A673 (cell line): ENCODE results near the gene FAM177A1. TPM values are rescaled to one million over a fixed set of nuclear protein-coding genes. Genes with fewer than 3 reads are reported as not detected.

Source experiments
- BruUV-seq: library from RNA; stranded (reverse); fragments of 400-500 nt; replicated peaks from 2 replicates; lab custom pipeline; 2021; lab: Mats Ljungman, UMichigan
- CTCF ChIA-PET: fragments of 300-600 bp; sonication (Branson Sonifier 250); formaldehyde crosslinking; loops from one replicate; lab custom pipeline; 2022; ENCODE audit warnings: antibody characterized with exemption; lab: Charles Lee
- POLR2A ChIA-PET: fragments of 300-600 bp; sonication (Branson Sonifier 250); formaldehyde crosslinking; loops from one replicate; lab custom pipeline; 2022; ENCODE audit warnings: antibody characterized with exemption; ENCODE audit not compliant: low non-redundant PET; lab: Charles Lee
- DNase-seq: peaks from one replicate; pipeline ENCODE4 v3.0.0-alpha.2; 2015; ENCODE audit warnings: low spot score
- H3K27ac ChIP-seq: fragments of 200-600 bp; sonication (generic); 2 replicates; pipeline ENCODE4 v1.5.1; 2016; ENCODE audit warnings: mixed run types, low read depth, mild to moderate bottlenecking, mixed read lengths, antibody characterized with exemption, low read length; ENCODE audit not compliant: poor library complexity, severe bottlenecking
- H3K27me3 ChIP-seq: fragments of 200-600 bp; sonication (generic); replicated peaks from 2 replicates; pipeline ENCODE4 v1.6.1; 2017; ENCODE audit warnings: mixed run types, low read depth, mild to moderate bottlenecking, mixed read lengths, antibody characterized with exemption, low read length; ENCODE audit not compliant: insufficient read depth, poor library complexity
- H3K36me3 ChIP-seq: fragments of 200-600 bp; sonication (generic); 2 replicates; pipeline ENCODE4 v1.6.1; 2016; ENCODE audit warnings: mixed run types, mild to moderate bottlenecking, mixed read lengths, antibody characterized with exemption, low read length; ENCODE audit not compliant: insufficient read depth, poor library complexity, severe bottlenecking
- H3K4me1 ChIP-seq: fragments of 200-600 bp; sonication (generic); 2 replicates; pipeline ENCODE4 v1.6.1; 2017; ENCODE audit warnings: mixed run types, mild to moderate bottlenecking, mixed read lengths, antibody characterized with exemption, low read length; ENCODE audit not compliant: insufficient read depth, poor library complexity, severe bottlenecking
- H3K4me3 ChIP-seq: fragments of 200-600 bp; sonication (generic); 2 replicates; pipeline ENCODE4 v1.5.1; 2016; ENCODE audit warnings: low read depth, mixed run types, mild to moderate bottlenecking, mixed read lengths, low read length; ENCODE audit not compliant: poor library complexity, severe bottlenecking
- H3K9me3 ChIP-seq: fragments of 200-600 bp; sonication (generic); 2 replicates; pipeline ENCODE4 v1.6.1; 2016; ENCODE audit warnings: mixed run types, low read depth, mild to moderate bottlenecking, mixed read lengths, antibody characterized with exemption, low read length; ENCODE audit not compliant: poor library complexity, severe bottlenecking
- CTCF ChIP-seq: fragments of 300-800, 200-600 bp; sonication (generic); conservative IDR thresholded peaks from 2 replicates; pipeline ENCODE4 v1.5.1; 2017; ENCODE audit warnings: low read depth, mild to moderate bottlenecking, antibody characterized with exemption, low read length, moderate library complexity, mixed read lengths
- EZH2 ChIP-seq: fragments of 200-600 bp; sonication (generic); IDR thresholded peaks from 2 replicates; pipeline ENCODE4 v1.6.1; 2017; ENCODE audit warnings: borderline replicate concordance, low read depth, mild to moderate bottlenecking, mixed read lengths, antibody characterized with exemption, low read length; ENCODE audit not compliant: poor library complexity, severe bottlenecking
- intact Hi-C: fragments of 100-400 bp; cut with micrococcal nuclease; formaldehyde crosslinking; loops from one replicate; pipeline ENCODE4 v1.10.0; 2022; ENCODE audit not compliant: unreplicated experiment
- total RNA-seq: library from RNA; stranded (reverse); gene quantifications from 2 replicates; pipeline ENCODE4 v1.2.3, GENCODE V29; 2021

Gene FAM177A1
- total RNA-seq, 1 experiment from 2014 or later, result 59.2 TPM

- H3K4me1 ChIP-seq, result peaks cover 8% of the 10 kb centered on the region
- ChIA-PET CTCF (no interaction called here), POLR2A (no interaction called here)
- H3K9me3 ChIP-seq, result no peaks in the 10 kb centered on the region
- no TSS peak for BruUV-seq
- no peak for DNase-seq
- peaks cover 5% of the 10 kb centered on the region for H3K36me3 ChIP-seq
- no peak overlapping the region for H3K27ac ChIP-seq
- no peak overlapping the region for H3K4me3 ChIP-seq
- intact Hi-C loops, result no loop called here
- H3K27me3 ChIP-seq, result no peaks in the 10 kb centered on the region
- TF ChIP-seq CTCF, result no peak
- TF ChIP-seq EZH2, result no peak
These were observed 44.5 kb upstream of the FAM177A1 start for GRCh38 chr14:35001621-35002020.

GRCh38 chr14:35004839-35005238, 41.2 kb upstream of the FAM177A1 start:
- H3K36me3 ChIP-seq, result peaks cover 15% of the 10 kb centered on the region
- no TSS peak for BruUV-seq

GRCh38 chr14:35016568-35016967, 29.5 kb upstream of the FAM177A1 start:
- no peaks in the 10 kb centered on the region for H3K4me1 ChIP-seq
- TF ChIP-seq EZH2 (no peak), CTCF (no peak)
- no peak overlapping the region for H3K4me3 ChIP-seq
- no peak overlapping the region for H3K27ac ChIP-seq
- POLR2A ChIA-PET, result no interaction called here
- BruUV-seq, result no TSS peak
- intact Hi-C loops, result no loop called here
- no peak for DNase-seq
- peaks cover 30% of the 10 kb centered on the region for H3K36me3 ChIP-seq
- CTCF ChIA-PET, result no interaction called here
- H3K9me3 ChIP-seq, result no peaks in the 10 kb centered on the region
- no peaks in the 10 kb centered on the region for H3K27me3 ChIP-seq

More at GRCh38 chr14:35004839-35005238, 41.2 kb upstream of the FAM177A1 start:
- TF ChIP-seq EZH2 (no peak), CTCF (no peak)
- H3K27ac ChIP-seq, result no peak overlapping the region
- no peaks in the 10 kb centered on the region for H3K4me1 ChIP-seq
- no peaks in the 10 kb centered on the region for H3K27me3 ChIP-seq
- ChIA-PET POLR2A (no interaction called here), CTCF (no interaction called here)
- H3K9me3 ChIP-seq, result no peaks in the 10 kb centered on the region
- intact Hi-C loops, result no loop called here
- H3K4me3 ChIP-seq, result no peak overlapping the region
- no peak for DNase-seq
